GM18867 (cell line): ENCODE data around the gene ERVK3-1.
"Not testable (repeated sequence)": the region's sequence is repeated elsewhere in the genome, so short reads cannot be mapped to it uniquely, and the experiment has no call there.

Source experiments
- ATAC-seq: cut with Tn5 transposase; IDR thresholded peaks from one replicate; pipeline ENCODE4 v1.9.1; 2021; ENCODE audit warnings: mild to moderate bottlenecking, moderate library complexity; ENCODE audit not compliant: unreplicated experiment

The ERVK3-1 gene

DNA sequence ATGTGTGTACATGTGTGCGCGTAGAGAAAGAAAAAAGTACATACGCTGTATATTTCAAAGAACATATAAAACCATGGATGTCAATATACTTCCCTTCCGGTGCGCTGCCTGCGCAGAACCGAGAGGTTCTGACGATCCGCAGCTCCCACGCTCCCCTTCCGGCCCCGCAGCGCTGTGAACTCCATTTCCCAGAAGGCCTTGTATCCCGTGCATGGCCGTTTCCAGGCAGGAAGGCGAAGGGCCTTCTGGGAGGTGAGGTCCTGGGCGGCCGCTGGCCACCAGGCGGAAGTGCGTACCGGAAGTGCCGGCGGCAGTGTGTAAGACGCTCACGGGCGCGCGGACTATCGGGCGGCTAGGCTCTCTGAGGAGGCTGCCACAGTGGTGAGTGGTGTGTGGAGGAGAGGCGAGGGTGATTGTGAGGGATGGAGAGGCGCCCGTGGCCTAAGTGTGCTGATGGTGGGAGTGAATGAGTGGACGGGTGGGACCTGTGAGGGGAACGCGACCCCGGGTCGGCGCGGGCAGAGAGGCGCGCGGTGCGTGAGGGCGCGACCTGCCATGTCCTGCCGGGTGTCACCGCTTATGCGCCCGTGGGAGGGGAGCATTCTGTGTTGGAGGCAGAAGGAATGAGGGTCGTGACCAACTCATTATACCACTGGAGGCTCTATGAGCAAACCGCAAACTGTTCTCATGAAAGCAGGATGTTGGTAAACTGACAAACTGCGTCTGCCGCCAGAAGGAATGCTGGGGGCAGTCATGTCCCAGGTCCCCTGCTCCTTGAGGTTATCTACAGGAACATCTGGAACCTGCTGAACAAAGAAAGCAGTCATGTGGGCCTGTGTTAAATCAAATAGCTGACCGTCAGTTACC lies at the start of gene ERVK3-1:
TSS of gene ERVK3-1 (plus strand) at position 313 of the 867 bp plus-strand sequence. CDS start 6,792 bp downstream, outside the sequence.
- peak; percentile 96 for ATAC-seq

GRCh38 chr19:58258259-58258658 lies 46.9 kb upstream of the ERVK3-1 start:
- ATAC-seq, result not testable (repeated sequence)

GRCh38 chr19:58261600-58261967 lies 43.6 kb upstream of the ERVK3-1 start:
- ATAC-seq, result no peak

DNA sequence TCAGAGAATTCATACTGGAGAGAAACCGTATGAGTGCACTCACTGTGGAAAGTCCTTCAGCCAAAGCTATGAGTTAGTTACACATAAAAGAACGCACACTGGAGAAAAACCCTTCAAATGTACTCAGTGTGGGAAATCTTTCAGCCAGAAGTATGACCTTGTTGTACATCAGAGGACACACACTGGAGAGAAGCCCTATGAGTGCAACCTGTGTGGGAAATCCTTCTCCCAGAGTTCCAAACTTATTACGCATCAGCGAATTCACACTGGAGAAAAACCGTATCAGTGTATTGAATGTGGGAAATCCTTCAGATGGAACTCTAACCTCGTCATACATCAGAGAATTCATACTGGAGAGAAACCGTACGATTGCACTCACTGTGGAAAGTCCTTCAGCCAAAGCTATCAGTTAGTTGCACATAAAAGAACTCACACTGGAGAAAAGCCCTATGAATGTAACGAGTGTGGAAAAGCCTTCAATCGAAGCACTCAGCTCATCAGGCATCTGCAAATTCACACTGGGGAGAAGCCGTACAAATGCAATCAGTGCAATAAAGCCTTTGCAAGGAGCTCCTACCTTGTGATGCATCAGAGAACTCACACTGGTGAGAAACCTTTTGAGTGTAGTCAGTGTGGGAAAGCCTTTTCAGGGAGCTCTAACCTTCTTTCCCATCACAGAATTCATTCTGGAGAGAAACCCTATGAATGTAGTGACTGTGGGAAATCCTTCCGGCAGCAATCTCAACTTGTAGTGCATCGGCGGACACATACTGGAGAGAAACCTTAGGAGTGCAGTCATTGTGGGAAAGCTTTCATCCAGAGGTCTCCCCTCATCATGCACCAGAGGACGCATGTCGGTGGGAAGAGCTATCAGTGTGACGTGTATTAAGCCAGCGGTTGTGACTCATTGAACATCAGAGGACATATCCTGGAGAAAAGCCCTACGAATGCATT lies 42.9 kb upstream of the ERVK3-1 start:
- no peak for ATAC-seq

- ATAC-seq, result no peak
Observed at GRCh38 chr19:58262922-58263296, 42.3 kb upstream of the ERVK3-1 start.

DNA sequence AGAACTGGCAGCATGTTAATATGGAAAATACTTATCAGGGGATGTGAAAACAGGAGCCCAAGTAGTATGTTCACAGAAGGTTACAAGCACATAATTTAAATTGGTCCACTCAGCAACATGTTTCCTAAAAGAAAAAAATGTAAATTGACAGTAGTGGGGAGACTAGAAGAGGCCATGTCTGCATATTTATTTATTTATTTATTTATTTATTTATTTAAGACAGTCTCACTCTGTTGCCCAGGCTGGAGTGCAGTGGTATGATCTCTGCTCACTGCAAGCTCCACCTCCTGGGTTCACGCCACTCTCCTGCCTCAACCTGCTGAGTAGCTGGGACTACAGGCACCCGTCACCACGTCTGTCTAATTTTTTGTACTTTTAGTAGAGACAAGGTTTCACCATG lies 40.1 kb upstream of the ERVK3-1 start:
- no peak for ATAC-seq

- no peak for ATAC-seq
Observed at GRCh38 chr19:58268344-58268743, 36.8 kb upstream of the ERVK3-1 start.

DNA sequence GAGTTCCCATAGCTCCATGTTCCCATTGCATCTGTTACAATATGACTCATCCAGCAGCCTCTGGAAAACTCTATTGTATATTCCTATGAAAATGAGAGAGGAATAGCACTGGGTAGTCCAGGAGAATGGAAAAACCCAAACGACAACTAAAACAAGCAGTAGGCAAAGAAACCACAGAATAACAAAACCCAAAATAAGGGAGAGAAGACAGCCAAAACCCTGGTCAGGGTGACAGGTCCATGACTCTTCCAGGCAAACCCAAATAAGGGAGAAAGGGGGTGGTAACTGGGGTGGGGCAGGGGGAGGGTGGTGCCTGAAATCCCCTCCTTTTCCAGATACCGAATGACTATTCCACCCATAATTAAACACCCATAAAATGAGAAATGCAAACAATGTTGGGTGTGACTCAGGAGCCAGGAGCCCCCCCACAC lies 30.4 kb upstream of the ERVK3-1 start:
- ATAC-seq, result no peak

DNA sequence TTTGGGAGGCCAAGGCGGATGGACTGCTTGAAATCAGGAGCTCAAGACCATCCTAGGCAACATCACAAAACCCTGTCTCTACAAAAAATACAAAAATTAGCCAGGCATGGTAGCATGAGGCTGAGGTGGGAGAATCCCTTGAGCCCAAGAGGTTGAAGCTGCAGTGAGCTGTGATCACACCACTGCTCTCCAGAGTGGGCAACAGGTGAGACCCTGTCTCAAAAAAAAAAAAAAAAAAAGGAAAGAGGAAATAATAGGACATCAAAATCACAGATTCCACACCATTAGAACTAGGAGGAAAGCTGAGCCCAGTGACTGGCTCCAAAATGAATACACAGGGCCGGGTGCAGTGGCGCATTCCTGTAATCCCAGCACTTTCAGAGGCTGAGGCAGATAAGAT lies 29.6 kb upstream of the ERVK3-1 start:
- ATAC-seq, result no peak

- ATAC-seq, result no peak
Observed at GRCh38 chr19:58277197-58277596, 28.0 kb upstream of the ERVK3-1 start.

GRCh38 chr19:58277748-58278540 lies 27.2 kb upstream of the ERVK3-1 start:
- no peak for ATAC-seq

- ATAC-seq, result peak; percentile 96
Observed at GRCh38 chr19:58278541-58279041, 26.6 kb upstream of the ERVK3-1 start, which contains the start of gene ZNF8. TSS of gene ZNF8 (plus strand) at chr19:58278955. CDS start at chr19:58279082, 127 bp downstream.

- peak; percentile 15 for ATAC-seq
Observed at GRCh38 chr19:58279042-58279924, 25.9 kb upstream of the ERVK3-1 start.

GRCh38 chr19:58279925-58280316 lies 25.3 kb upstream of the ERVK3-1 start:
- ATAC-seq, result no peak

DNA sequence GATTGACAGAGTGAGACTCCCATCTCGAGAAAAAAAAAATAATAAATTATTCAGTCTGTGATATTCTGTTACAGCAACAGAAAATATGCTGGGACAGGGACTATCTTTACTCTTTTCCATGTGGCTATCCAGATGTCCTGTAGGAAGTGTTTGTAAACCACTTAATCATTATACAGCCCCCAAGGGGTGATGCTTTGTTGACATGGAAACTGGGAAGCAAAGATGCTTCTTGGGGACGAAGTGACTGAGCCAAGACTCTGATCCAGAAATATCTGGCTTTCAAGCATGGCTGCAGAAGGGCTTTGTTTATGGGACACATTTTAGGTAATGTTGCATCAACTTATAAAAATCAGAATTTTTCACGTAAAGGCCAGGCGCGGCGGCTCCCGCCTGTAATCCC lies 21.0 kb upstream of the ERVK3-1 start:
- no peak for ATAC-seq

GRCh38 chr19:58291943-58292342 lies 13.2 kb upstream of the ERVK3-1 start:
- no peak for ATAC-seq

- ATAC-seq, result no peak
Observed at GRCh38 chr19:58294743-58295374, 10.3 kb upstream of the ERVK3-1 start.

- no peak for ATAC-seq
Observed at GRCh38 chr19:58296104-58296503, 9.1 kb upstream of the ERVK3-1 start.

GRCh38 chr19:58300620-58301019 lies 4.6 kb upstream of the ERVK3-1 start:
- ATAC-seq, result no peak
